Stimulated activated naive CD8-positive, alpha-beta T cell treated with anti-CD3 and anti-CD28 coated beads, Interleukin-15, Interleukin-2, amounts not matched to agents 100 ng/mL and 50 ng/mL, for 24 hours (primary cell): ENCODE measurements around the gene TUNAR.

Source experiments
- H3K27ac Mint-ChIP-seq: one replicate; pipeline ENCODE4 v1.8.0; 2021; ENCODE audit warnings: mild to moderate bottlenecking, mixed read lengths
- H3K27me3 Mint-ChIP-seq: one replicate; pipeline ENCODE4 v1.8.0; 2021; ENCODE audit warnings: mixed read lengths
- H3K36me3 Mint-ChIP-seq: one replicate; pipeline ENCODE4 v1.8.0; 2021; ENCODE audit warnings: low read depth, mixed read lengths
- H3K4me1 Mint-ChIP-seq: one replicate; pipeline ENCODE4 v1.8.0; 2021; ENCODE audit warnings: low read depth, mixed read lengths
- H3K4me3 Mint-ChIP-seq: one replicate; pipeline ENCODE4 v1.8.0; 2021; ENCODE audit warnings: mild to moderate bottlenecking, mixed read lengths
- H3K9me3 Mint-ChIP-seq: one replicate; pipeline ENCODE4 v1.8.0; 2021; ENCODE audit warnings: mixed read lengths

TUNAR gene

DNA sequence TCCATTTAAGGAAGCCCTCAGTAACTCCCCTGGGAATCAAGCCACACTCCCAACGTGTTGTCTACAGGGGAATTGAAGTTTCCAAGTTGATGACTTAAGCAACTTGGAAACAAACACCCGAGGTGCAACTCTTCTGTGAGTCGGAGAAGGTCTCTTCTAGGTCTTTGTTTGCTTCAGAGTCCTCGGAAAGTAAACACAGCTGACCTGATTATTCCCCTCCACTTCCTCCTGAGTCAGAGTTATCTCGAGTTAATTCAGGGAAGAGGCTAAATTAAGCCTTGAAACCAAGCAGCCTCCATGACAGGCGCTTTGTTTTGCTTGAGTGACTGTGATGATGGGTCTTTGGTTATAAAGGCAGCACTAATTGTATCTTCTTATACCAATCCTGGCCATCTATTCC, 41.8 kb downstream of the TUNAR start:
- H3K27ac Mint-ChIP-seq: no peak overlapping the region
- H3K9me3 Mint-ChIP-seq: no peaks in the 10 kb centered on the region
- no peaks in the 10 kb centered on the region for H3K36me3 Mint-ChIP-seq
- H3K27me3 Mint-ChIP-seq: peaks cover 4% of the 10 kb centered on the region
- no peaks in the 10 kb centered on the region for H3K4me1 Mint-ChIP-seq
- no peak overlapping the region for H3K4me3 Mint-ChIP-seq

DNA sequence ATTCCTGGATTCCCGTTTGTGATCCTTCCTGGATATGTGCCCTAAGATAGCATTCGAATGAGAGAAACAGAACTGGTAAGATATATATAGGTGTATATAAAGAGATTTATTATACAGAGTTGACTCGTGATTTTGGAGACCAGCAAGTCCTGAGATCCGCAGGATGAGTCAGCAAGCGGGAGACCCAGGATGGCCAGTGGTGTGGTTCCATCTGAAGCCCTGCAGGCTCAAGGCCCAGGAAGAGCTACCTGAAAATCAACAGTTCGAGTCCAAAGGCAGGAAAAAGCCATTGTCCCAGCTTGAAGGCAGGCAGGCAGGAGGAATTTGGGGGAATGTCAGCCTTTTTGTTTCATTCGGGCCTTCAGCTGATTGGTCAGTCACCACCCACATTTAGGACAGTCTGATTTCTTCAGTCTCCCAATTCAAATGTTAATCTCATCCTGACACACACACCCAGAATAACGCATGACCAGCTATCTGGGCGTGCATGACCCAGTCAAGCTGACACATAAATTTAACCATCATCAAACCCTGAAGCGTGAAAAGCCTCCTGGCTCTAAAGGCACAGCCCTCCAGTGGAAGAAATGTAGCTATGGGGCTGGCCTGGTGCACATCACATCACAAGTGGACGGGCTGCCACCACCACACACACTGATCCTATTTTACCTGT, 44.3 kb downstream of the TUNAR start:
- Mint-ChIP-seq H3K27me3 (peaks cover 8% of the 10 kb centered on the region), H3K9me3 (no peaks in the 10 kb centered on the region)

DNA sequence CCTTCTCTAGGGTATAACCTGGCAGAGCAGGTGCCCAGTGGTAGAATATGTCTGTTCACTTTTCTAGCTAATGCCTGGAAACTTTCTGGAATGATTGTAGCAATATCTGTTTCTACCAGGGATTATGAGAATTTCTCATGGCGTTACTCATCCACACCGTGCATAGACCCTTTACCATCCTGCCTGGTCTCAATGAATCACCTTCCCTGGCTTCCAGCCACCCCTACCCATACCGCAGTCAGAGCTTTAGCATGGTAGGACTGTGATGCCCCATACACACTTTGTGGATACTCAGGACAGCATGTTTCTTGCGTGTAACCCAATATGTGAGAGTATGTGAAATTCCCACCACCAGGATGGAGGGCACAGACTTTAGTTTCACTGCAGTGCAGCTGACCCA, 45.4 kb downstream of the TUNAR start:
- Mint-ChIP-seq H3K4me3 (no peak overlapping the region), H3K27me3 (peaks cover 5% of the 10 kb centered on the region), H3K9me3 (no peaks in the 10 kb centered on the region), H3K4me1 (no peaks in the 10 kb centered on the region), H3K36me3 (no peaks in the 10 kb centered on the region), H3K27ac (no peak overlapping the region)

More for the DNA sequence above, 44.3 kb downstream of the TUNAR start:
- H3K27ac Mint-ChIP-seq: no peak overlapping the region
- no peaks in the 10 kb centered on the region for H3K4me1 Mint-ChIP-seq
- H3K36me3 Mint-ChIP-seq: no peaks in the 10 kb centered on the region
- H3K4me3 Mint-ChIP-seq: no peak overlapping the region

DNA sequence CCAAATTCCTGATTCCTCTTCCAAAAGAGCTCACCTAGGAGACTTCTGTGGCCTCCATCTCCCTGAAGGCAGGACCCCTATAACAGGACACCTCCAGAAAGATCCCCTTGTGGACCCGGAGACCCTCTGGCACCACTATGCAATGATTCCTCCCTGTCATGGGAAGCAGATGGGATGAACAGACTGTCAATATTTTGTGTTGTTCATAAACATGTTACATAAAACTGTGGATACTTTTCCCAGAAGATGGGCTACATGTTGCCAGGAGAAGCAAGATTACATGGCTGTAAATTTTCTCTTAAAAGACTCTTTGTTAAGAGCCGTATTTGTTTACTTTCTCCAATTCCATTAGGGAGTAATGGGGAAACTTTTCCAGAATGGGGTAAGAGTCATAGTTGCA, 52.1 kb downstream of the TUNAR start:
- Mint-ChIP-seq H3K9me3 (no peaks in the 10 kb centered on the region), H3K27me3 (peaks cover 24% of the 10 kb centered on the region), H3K36me3 (no peaks in the 10 kb centered on the region), H3K27ac (no peak overlapping the region), H3K4me3 (no peak overlapping the region), H3K4me1 (no peaks in the 10 kb centered on the region)

DNA sequence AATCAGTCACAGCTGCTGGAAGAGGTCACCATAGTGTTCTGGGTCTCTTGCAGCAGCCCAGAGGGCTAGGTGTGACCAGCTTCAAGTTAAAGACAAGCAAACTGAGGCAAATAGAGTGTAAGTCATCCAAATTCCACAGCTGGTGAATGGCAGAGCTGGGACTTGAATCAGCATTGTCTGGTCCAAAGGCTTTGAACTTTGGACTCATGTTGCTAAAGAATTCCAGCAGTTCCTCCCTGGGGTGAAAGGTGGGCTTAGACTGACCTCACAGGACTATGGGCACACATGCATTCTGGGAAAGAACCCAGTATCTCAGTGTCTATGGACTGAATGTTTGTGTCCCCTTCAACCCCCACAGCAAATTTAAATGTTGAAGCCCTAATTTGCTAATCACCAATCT, 54.8 kb downstream of the TUNAR start:
- Mint-ChIP-seq H3K27me3 (peaks cover 22% of the 10 kb centered on the region), H3K4me3 (no peak overlapping the region), H3K4me1 (no peaks in the 10 kb centered on the region), H3K27ac (no peak overlapping the region), H3K9me3 (no peaks in the 10 kb centered on the region), H3K36me3 (no peaks in the 10 kb centered on the region)

DNA sequence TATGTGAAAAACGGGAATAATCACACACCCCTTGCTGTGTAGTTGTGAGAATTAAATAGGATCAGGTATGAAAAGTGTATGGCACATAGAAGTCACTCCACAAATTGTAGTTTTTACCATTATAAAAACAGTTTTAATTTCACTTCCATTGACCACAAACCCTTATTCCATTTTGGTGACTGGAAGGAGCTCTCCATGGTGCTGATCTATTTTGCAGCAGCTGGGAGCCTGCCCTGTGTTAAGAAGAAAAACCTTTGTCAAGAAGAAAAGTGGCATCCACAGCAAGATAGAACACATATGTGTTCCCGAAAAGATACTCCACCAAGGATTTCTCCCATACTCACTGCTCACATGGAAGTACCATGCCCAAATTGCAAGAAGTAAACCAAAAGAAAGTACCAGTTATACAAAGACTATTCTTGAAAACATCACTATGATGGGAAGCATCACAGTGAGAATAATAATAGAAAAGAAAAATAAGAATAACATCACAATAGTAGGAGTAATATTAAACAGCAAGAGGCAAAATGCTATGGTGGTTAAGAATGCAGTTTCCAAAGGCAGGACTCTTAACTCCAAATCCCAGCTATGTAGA, 58.7 kb downstream of the TUNAR start:
- Mint-ChIP-seq H3K9me3 (no peaks in the 10 kb centered on the region), H3K36me3 (no peaks in the 10 kb centered on the region), H3K4me1 (no peaks in the 10 kb centered on the region), H3K27me3 (peaks cover 10% of the 10 kb centered on the region), H3K4me3 (no peak overlapping the region), H3K27ac (no peak overlapping the region)

DNA sequence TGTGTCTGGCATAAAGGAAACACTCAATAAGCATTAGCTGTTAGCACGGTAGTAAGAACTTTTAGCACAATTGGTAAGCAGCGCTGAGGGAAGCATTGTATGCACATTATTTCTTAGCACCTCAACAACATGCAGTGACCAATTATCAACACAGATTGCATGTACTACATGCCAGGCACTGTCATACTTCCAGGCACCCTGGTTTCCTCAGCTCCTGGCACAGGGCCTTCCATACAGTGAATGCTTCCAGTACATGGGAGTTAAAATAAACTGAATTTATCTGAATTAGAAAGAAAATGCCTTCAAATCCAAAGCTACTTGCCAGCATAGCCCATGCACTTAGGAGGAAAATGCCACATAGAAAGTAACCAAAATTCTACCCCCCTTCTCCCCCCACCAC, 59.4 kb downstream of the TUNAR start:
- peaks cover 7% of the 10 kb centered on the region for H3K27me3 Mint-ChIP-seq

DNA sequence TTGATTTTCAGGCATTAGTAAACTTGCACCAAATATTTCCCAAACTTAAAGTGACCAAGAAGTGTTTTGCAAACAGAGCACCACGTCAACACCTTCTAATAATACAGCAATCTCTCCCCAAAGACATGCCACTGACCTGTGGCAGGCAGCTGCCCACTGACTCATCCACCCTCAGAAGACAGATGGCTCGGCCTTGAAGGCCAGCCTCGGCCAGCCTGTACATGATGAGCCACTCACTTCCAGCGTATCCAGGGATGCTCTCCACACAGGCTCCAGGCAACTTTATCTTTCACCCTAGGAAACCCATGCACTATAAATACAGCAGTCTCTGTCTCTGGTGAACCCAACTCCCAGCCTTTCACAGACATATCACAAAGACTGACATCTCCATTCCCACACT, 62.7 kb downstream of the TUNAR start:
- peaks cover 7% of the 10 kb centered on the region for H3K9me3 Mint-ChIP-seq
- no peak overlapping the region for H3K4me3 Mint-ChIP-seq

More for the DNA sequence above, 59.4 kb downstream of the TUNAR start:
- H3K27ac Mint-ChIP-seq: no peak overlapping the region
- H3K4me1 Mint-ChIP-seq: no peaks in the 10 kb centered on the region
- no peaks in the 10 kb centered on the region for H3K36me3 Mint-ChIP-seq
- no peak overlapping the region for H3K4me3 Mint-ChIP-seq
- H3K9me3 Mint-ChIP-seq: peaks cover under 1% of the 10 kb centered on the region

DNA sequence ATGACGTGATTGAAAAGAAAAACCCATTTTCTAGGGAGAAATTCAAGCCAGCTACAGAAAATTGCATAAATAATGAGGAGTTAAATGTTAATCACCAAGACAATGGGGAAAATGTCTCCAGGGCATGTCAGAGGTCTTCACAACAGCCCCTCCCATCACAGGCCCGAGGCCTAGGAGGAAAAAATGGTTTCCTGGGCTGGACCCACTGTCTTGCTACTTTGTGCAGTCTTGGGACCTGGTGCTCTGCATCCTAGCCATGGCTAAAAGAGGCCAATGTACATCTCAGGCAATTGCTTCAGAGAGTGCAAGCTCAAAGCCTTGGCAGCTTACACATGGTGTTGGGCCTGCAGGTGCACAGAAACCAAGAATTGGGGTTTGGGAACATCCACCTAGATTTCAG, 65.3 kb downstream of the TUNAR start:
- H3K36me3 Mint-ChIP-seq: no peaks in the 10 kb centered on the region
- no peak overlapping the region for H3K4me3 Mint-ChIP-seq
- no peaks in the 10 kb centered on the region for H3K4me1 Mint-ChIP-seq
- H3K9me3 Mint-ChIP-seq: peaks cover 7% of the 10 kb centered on the region
- H3K27me3 Mint-ChIP-seq: peaks cover 9% of the 10 kb centered on the region
- no peak overlapping the region for H3K27ac Mint-ChIP-seq

More for the DNA sequence above, 62.7 kb downstream of the TUNAR start:
- no peaks in the 10 kb centered on the region for H3K27me3 Mint-ChIP-seq
- H3K4me1 Mint-ChIP-seq: no peaks in the 10 kb centered on the region
- H3K36me3 Mint-ChIP-seq: no peaks in the 10 kb centered on the region
- no peak overlapping the region for H3K27ac Mint-ChIP-seq

DNA sequence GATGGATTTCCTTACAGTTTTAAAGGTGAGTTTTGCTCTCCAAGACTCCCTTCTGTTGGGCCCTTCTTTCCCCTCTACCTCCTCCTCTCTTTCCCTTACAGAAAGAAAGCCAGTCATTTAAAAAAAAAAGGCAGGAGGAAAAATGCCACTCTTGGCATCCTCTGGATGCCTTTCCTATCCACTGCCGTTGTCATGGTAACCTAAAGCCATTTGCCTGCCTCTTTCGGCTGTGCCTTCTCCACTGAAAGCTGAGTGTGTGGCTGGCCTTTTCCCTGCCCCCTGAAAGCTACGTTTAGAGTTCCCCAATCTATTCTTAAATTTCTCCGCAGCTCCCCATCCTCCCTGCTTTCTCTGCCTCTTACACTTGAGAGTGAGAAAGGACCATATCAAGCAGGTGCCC, 67.1 kb downstream of the TUNAR start:
- H3K9me3 Mint-ChIP-seq: peaks cover 7% of the 10 kb centered on the region
- no peaks in the 10 kb centered on the region for H3K36me3 Mint-ChIP-seq
- H3K27me3 Mint-ChIP-seq: peaks cover 19% of the 10 kb centered on the region
- H3K27ac Mint-ChIP-seq: no peak overlapping the region
- no peaks in the 10 kb centered on the region for H3K4me1 Mint-ChIP-seq
- H3K4me3 Mint-ChIP-seq: no peak overlapping the region

DNA sequence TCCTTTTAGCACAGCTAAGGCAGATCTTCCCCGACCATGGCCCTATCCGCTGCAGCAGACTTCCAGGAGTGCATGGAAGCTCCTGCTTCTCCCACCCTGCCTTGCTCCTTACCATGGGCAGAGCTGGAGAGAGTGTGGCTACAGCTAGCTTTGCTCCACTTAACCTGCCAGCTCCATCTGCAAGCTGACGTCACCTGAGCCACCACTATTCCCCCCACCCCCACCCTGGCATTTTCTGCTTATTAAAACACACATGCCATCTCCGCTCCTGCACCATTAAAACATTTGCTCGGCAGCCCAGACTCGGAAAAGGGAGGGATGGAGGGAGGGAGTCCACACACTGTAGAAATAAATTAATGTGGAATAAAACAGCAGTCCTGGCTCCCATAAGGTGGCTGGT, 67.8 kb downstream of the TUNAR start:
- no peak overlapping the region for H3K27ac Mint-ChIP-seq
- H3K4me3 Mint-ChIP-seq: no peak overlapping the region
- peaks cover 7% of the 10 kb centered on the region for H3K9me3 Mint-ChIP-seq
- no peaks in the 10 kb centered on the region for H3K36me3 Mint-ChIP-seq
- no peaks in the 10 kb centered on the region for H3K4me1 Mint-ChIP-seq
- peaks cover 21% of the 10 kb centered on the region for H3K27me3 Mint-ChIP-seq

DNA sequence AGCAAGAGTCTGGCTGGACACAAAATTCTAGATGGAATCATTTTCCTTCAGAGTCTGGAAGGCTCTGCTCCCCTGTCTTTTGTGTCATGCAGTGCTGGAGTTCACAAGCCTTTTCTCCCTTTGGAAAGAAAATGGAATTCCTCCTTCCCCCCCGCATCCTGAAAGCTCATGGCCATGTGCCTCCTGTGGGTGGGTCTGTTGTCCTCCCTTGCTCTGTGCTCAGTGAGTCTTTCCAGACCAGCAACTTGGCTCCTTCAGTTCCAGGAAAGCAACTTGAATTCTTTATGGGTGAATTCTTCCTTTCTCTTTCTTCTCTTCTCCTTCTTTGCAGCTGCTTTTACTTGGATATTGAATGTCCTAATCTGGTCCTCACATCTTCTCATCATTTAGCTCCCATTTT, 70.2 kb downstream of the TUNAR start:
- Mint-ChIP-seq H3K4me3 (no peak overlapping the region), H3K27ac (no peak overlapping the region), H3K36me3 (no peaks in the 10 kb centered on the region), H3K9me3 (no peaks in the 10 kb centered on the region), H3K27me3 (peaks cover 26% of the 10 kb centered on the region), H3K4me1 (no peaks in the 10 kb centered on the region)

DNA sequence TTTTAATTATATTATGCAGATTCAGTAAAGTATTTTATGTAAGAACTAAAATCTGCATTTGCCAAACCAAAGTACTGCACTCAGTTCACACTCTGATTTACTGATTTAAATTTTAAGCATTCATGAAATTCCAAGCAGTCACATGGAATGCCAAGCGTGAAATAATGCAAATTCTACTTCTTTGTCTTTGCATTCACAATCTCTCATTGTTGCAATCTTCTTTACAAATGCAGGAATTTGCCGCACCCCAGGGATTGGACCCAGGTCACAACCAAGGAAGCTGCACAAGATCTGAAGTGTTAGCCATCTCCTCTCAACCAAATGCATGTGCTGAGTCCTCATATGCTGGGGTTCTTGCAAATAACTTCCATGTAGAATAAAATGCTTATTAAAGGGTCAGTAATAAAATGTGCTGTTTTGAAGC, 71.9 kb downstream of the TUNAR start:
- Mint-ChIP-seq H3K9me3 (no peaks in the 10 kb centered on the region), H3K4me1 (no peaks in the 10 kb centered on the region), H3K27me3 (peaks cover 29% of the 10 kb centered on the region), H3K27ac (no peak overlapping the region), H3K36me3 (no peaks in the 10 kb centered on the region), H3K4me3 (no peak overlapping the region)

DNA sequence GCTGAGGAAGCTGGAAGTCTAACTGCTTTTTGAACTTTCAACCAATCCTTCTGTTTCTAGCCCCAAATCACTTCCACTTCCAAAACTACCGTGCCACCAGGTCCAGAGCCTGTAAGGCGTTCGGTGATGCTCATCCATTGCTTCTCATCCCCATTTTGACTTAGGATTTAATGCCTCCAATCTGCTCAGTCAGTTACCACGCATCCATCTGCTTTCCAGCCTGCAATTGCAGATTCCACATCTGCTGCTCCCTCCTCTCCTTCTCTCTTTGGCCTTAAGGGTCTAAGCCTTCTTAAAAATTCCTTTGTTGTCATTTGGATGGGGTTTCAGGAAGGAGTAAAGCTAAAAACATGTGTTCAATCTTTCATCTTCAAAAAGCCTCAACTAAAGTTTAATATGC, 74.7 kb downstream of the TUNAR start:
- Mint-ChIP-seq H3K4me3 (no peak overlapping the region), H3K36me3 (no peaks in the 10 kb centered on the region), H3K27ac (no peak overlapping the region), H3K27me3 (peaks cover 25% of the 10 kb centered on the region), H3K4me1 (no peaks in the 10 kb centered on the region), H3K9me3 (no peaks in the 10 kb centered on the region)

DNA sequence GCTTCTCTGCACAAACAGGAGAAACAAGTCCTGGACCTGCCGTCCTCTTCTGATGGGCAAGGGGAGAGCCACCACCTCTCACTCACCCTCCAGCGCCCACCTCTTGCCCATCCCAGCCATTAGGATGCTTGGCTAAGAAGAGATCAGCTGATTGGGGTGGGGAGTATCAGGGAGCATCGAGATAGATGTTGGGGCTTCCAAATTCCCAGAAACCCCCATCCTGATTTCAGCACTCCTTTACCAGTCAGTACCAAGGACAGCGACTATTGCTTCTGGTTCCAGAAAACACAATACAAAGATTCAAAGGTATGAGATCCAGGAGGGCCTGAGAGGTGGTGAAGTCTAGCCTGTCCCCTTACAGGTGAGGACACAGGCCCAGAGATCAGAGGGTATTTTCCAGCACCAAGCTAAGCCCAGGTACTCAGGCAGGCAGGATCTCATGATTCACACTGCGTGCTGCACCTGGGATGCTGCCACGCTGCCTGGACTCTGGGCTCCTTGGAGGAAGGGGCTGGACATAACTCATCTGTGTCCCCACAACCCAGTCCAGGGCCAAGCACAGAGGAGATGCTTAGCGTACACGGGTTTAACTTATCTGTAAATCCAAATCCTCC, 76.6 kb downstream of the TUNAR start:
- Mint-ChIP-seq H3K9me3 (no peaks in the 10 kb centered on the region), H3K27ac (no peak overlapping the region), H3K4me1 (no peaks in the 10 kb centered on the region), H3K4me3 (no peak overlapping the region), H3K36me3 (no peaks in the 10 kb centered on the region), H3K27me3 (peaks cover 17% of the 10 kb centered on the region)
